Measurements from ENCODE around the gene RGS12. TPM values are rescaled to one million over a fixed set of nuclear protein-coding genes. Genes with fewer than 3 reads are reported as not detected.

RGS12 gene
- total and polyA plus RNA-seq, 2 of the 13 experiments (the other 11 are each of a cell fraction or from before 2014, with no cell fraction given) = 21.0 to 27.7 TPM

- TF ChIP-seq TFDP2 (CRISPR knock-in tag; IDR thresholded peaks at IDR 0.05) (peak; percentile 15; the same call in 1 of the 2 replicates), ZNF234 (CRISPR knock-in tag; conservative IDR thresholded peaks at IDR 0.05) (no peak), MTA1 (CRISPR knock-in tag; IDR thresholded peaks at IDR 0.05; ENCODE audit: borderline replicate concordance) (no peak), FIP1L1 (IDR thresholded peaks at IDR 0.05; ENCODE audit: borderline replicate concordance, insufficient read depth, low read depth, low read length) (no peak), ZFP82 (CRISPR knock-in tag; IDR thresholded peaks at IDR 0.05; ENCODE audit: borderline replicate concordance) (0 out of 2 replicates have a peak, but pooled peaks have one; percentile 62), ZNF160 (CRISPR knock-in tag; IDR thresholded peaks at IDR 0.05) (no peak), ZNF264 (CRISPR knock-in tag; IDR thresholded peaks at IDR 0.05) (no peak), TMF1 (CRISPR knock-in tag; IDR thresholded peaks at IDR 0.05; ENCODE audit: low read depth) (no peak), PHF20 (CRISPR knock-in tag; IDR thresholded peaks at IDR 0.05) (peak; percentile 59; the same call in 1 of the 2 replicates), XRCC5 (optimal IDR thresholded peaks at IDR 0.05; ENCODE audit: low read length) (peak; percentile 11), NFYB (CRISPR knock-in tag; IDR thresholded peaks at IDR 0.05) (0 out of 2 replicates have a peak, but pooled peaks have one; percentile 20), LBX2 (CRISPR knock-in tag; IDR thresholded peaks at IDR 0.05; ENCODE audit: borderline replicate concordance) (peak; percentile 66; the same call in 1 of the 2 replicates), MNT (IDR thresholded peaks at IDR 0.05) (peak; percentile 40; the same call in 1 of the 2 replicates), MEIS2 (CRISPR knock-in tag; IDR thresholded peaks at IDR 0.05) (peak; percentile 32; the same call in 1 of the 2 replicates), STAT6 (CRISPR knock-in tag; IDR thresholded peaks at IDR 0.05; ENCODE audit: borderline replicate concordance) (no peak), IRF9 (CRISPR knock-in tag; IDR thresholded peaks at IDR 0.05; ENCODE audit: borderline replicate concordance) (peak; percentile 46; the same call in 1 of the 2 replicates), RFXAP (CRISPR knock-in tag; IDR thresholded peaks at IDR 0.05; ENCODE audit: borderline replicate concordance) (peak; percentile 73; the same call in 1 of the 2 replicates), YEATS4 (CRISPR knock-in tag; IDR thresholded peaks at IDR 0.05; ENCODE audit: borderline replicate concordance) (no peak; the same call in 1 of the 2 replicates), EEA1 (CRISPR knock-in tag; IDR thresholded peaks at IDR 0.05; ENCODE audit: borderline replicate concordance) (no peak)
Measured at GRCh38 chr4:3292571-3293400, at the start of gene RGS12 (continued).

Data from HepG2 (cell line).